ENCODE measurements around the gene CAPN10. TPM values are rescaled to one million over a fixed set of nuclear protein-coding genes. Genes with fewer than 3 reads are reported as not detected.
"Not testable (repeated sequence)": the region's sequence is repeated elsewhere in the genome, so short reads cannot be mapped to it uniquely, and the experiment has no call there.

Gene CAPN10
- total RNA-seq, 1 donor from 2014 or later: 31.2 TPM

DNA sequence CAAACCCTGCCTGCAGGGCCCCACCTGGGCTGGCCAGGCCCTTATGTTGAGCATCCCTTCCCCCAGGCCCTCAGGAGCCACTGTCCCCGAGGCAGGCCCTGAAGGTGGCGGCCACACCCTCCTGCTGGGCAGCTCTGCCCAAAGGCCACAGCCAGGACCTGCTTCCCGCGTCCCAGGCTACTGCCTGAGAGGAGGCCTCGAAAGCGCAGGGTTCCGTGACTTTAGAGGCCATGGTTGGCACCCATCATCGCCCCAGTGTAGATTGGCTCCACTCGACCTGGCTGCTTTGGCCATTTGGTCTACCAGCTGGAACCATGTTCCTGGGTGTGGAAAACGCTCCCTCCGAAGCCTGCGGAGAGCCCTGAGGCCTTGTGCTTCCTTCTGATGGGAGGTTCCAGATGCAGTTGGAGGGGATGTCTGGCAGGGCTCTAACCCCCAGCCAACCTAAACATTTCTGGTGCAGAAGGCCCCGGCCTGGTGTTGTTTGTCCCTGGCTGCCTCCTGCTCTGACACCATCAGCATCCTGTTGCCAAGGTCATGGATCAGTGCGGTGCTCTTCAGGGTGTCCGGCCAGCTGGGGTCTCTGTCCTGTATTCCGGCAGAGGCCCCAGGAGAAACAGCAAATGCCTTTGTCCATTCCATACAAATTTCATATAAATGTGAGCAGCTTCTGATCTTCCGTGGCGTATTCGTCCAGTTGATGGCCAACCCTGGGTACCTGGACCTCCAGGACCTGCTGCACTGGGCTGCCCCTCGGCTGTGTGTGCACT is 14.7 kb downstream of the CAPN10 start:
- peak in 1 of 2 donors; percentile 76 for DNase-seq (ENCODE audit: low read depth in 2 of 2)

DNA sequence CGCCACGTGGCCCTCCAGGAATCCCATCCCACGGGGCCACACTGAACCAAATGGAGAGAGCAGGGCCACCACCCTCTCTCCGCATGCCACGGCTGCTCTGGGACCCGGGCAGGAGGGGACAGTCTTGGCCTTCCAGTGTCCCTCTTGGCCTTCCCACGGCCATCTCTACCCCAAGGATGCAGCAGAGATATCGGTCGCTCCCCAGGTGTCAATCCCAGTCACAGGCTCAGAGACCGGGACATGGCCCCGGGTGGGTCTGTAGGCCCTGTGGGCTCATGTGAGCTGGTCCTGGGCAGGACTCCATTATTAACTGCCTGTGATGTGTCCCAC is 15.3 kb downstream of the CAPN10 start:
- DNase-seq (ENCODE audit: low read depth in 2 of 2): no peak

DNA sequence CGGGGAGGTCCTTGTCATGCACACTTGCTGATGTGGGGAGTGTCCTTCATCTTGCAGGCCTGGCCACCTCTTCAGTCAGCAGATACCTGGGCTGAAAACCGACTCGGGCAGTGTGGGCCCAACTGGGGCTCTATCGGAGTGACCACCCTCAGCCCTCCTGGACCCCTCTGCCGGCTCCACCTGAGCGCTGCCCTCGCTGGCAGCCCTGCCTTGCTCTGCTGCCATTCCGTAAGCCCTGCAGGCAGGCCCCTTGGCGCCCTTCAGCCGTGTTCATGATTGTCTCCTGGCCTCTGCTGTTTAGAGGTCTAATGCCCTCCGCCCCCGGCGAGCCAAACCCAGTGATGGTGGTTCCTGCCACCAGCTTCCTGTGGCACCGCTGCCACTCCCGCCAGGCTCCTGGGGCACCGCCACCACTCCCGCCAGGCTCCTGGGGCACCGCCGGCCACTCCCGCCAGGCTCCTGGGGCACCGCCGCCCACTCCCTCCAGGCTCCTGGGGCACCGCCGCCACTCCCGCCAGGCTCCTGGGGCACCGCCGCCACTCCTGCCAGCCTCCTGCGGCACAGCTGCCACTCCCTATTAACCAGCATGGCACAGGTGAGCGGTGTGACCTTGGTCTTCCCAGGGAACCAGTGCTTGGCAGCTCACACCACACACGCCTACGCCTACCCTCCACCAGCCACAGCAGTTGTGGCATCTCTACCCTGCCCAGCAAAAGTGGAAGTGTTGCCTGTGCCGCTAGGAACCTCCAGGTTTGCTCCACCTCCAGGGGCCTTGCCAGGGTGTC is 15.9 kb downstream of the CAPN10 start:
- no peak for DNase-seq (ENCODE audit: low read depth in 2 of 2)

DNA sequence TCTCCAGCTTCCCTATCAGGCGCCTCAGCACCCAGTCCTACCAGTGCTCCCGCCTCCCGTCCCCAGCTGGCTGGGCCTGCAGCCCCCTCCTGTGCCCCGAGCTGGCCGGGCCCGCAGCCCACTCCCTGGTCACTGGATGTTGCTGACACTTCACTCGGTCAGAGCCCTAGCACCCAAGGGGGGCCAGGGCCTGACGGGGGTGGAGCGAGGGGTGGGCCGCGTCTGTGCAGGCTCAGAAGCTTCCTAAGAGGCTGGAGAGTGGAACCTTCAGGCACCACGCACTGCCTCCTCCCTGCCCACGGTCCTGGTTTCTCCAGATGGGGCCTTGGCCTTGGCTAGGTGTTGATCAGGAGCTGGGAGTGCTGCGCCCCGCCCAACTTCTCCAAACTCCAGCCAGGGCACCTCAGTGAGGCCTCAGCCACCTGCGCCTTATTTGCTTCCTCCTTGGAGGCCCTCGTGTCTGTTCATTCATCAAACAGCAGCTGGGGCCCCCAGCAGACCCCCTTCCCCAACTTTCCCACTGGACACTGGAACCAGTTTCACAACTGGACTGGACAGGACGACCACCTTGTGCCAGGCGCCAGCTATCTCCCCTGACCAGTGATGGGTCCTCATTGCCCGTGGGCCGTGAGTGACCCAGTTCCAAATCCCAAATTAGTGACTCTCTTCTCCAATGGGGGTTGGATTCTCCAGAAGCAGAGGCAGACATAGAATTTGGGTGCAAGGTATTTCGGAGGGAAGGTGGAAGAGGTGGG is 16.7 kb downstream of the CAPN10 start:
- DNase-seq (ENCODE audit: low read depth in 2 of 2): no peak

- DNase-seq (ENCODE audit: low read depth in 2 of 2): no peak
These were observed 17.3 kb downstream of the CAPN10 start for GRCh38 chr2:240603846-240604245.

DNA sequence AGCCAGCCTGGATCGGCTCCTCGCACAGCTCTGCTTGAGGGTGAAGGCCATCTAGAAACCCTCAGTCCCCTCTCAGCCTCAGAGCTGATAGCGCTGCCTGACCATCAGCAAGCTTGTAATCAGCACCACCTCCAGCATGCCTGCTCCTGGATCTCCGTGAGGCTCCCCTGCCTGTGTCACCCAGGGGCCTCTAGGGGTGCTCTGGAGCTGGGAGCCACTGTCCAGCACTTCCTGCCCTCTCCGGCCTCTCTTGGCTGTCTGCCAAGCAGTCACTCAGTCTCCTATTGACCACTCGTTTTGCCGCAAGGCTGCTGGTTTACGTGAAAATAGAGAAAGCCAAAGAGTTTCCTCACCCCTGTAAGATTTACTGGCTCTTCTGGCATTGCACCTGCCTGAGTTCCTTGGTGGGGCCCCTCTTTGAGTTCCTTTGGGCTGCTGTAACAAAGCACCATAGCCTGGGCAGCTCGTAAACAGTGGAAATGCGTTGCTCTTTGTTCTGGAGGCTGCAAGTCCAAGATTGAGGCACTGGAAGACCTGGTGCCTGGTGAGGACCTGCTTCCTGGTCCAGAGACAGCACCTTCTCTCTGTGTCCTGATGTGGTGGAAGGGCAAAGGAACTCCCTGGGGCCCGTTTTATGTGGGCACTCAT is 17.9 kb downstream of the CAPN10 start:
- peak; percentile 87 to 94 for DNase-seq (ENCODE audit: low read depth in 2 of 2)

DNA sequence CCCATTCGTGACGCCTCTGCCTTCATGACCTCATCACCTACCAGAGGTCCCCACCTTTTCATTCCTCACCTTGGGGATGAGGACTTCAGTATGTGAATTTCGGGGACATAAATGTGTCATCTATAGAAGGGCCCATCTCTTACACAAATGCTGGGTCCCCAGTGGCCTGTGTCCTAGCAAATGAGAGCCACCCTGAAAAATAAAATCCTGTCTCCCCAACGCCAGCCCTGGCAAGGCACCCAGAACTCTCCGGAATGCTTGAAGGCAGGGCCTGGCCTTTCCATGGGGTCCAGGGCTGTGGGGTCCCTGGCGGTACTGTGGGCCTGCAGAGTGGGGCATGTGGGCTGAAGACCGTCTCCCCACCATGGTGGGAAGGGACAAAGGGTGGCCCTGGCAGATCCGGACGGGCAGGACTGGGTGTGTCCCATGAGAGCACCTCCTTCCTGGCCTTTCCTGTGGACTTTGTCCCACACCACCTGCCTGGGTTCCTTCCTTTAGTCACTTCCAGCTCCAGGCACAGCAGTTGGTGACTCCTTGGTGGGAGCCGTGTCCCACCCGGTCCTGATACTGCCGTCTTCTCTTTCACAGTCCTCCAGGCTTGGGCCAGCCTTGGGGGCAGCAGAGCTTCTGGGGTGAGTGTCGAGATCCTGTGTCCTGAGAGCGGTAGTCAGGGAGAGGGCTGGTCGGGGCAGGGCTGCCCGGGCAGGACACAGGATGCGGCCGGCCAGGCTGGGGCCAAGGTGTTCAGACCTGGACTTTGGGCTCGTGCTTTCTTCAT is 18.6 kb downstream of the CAPN10 start:
- DNase-seq (ENCODE audit: low read depth in 2 of 2): no peak

DNA sequence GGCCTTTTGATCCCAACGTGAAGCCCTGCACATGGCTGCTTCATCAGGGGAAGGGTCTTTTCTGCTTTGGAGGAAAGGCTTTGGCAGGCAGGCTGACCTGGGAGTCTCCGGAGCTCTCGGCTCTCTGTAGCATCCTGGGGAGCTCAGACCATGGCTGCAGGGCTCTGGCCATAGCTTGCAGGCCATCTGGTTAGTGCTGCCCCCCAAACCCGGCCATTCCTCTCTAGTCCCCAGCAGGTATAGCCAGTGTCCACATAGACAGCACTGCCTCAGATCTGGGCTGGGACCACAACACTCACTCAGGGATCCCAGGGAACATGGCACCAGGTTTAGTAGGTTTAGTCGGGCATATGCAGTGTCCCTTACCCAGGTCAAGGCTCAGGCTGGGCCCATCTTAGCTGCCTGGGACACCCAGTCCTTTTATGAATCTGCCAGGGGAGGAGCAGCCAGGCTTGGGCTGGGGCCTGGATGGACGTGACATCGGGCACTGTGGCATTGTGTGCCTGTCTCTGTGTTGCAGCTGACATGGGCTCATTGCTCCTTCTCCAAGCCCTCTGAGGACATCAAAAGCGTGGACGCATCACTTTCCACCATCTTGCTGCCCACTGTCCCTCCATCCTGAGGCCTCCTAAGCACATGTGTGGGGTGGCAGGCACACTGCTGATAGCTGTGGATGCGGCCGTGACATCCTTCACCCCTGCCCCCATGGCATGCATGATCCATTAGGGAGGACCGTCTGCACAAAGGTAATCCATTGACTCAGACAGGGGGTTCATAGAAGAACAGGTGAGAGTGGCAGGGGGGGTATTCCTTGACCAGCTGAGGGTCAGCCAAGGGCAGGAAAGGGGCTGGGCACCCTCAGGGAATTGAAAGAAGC is 19.6 kb downstream of the CAPN10 start:
- no peak for DNase-seq (ENCODE audit: low read depth in 2 of 2)

GRCh38 chr2:240611601-240612210 is 25.2 kb downstream of the CAPN10 start:
- no peak for DNase-seq (ENCODE audit: low read depth in 2 of 2)

- DNase-seq (ENCODE audit: low read depth in 2 of 2): no peak
These were observed 27.2 kb downstream of the CAPN10 start for GRCh38 chr2:240613781-240614180.

DNA sequence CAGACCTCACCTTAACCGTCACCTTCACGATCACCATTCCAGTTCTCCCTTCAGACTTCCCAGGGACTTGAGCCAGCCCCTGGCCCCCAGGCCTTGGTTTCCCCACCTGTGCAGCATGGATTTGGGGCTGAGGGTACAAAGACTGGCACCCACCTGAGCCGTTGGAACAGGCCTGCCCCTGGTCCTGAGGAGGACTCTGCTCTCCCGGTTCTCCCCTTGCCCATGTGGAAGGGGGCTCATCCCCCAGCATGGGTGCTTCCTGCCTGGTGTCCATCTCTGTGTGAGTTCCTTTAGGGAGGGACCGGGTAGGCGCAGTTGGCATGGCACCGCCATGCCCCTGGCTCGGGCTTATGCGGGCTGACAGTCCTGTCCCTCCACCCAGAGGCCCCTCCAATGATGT is 27.9 kb downstream of the CAPN10 start:
- DNase-seq (ENCODE audit: low read depth in 2 of 2): no peak

DNA sequence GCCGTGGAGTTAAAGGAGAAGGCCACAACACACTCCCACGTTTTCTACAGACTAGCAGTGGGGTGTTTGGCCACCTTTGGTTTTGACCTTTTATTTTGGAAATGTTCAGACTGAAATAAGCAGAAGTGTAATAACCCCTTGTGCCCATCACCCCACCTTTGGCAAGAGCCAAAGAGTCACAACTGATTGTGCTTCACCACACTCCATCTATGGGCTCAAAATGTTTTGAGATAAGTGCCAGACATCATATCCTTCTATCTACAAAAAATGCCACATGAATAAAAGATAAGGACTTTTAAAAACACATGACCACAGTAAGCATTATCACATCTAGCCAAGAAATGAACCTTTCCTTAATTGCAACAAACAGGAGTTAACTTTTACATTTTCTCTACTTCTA is 28.9 kb downstream of the CAPN10 start:
- no peak for DNase-seq (ENCODE audit: low read depth in 2 of 2)

GRCh38 chr2:240615820-240616547 is 29.4 kb downstream of the CAPN10 start:
- no peak for DNase-seq (ENCODE audit: low read depth in 2 of 2)

DNA sequence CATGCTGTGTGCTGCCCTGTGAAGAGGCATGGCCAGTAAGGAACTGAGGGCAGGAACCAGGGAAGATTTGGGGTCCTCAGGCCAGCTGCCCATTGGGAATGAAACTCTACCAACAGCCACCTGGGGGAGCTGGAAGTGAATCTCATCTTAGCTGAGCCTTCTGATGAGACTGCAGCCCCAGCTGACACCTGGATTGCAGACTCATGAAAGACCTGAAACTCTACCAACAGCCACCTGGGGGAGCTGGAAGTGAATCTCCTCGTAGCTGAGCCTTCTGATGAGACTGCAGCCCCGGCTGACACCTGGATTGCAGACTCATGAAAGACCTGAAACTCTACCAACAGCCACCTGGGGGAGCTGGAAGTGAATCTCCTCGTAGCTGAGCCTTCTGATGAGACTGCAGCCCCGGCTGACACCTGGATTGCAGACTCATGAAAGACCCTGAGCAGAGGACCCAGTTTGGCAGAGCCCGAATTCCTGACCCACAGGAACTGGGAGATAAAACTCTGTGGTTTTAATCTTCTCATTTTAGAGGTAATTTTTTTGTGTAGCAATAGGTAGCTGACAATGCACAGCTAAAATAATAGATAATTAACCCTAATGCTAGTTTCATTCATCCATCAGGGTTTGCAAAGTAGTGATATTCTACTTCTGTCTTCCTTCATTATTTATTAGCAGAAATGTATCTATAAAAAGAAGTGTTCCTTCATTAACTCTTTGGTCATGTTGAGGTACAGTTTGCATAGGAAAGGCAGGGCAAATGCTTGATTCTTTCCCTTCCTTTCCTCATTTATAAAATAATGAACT is 30.5 kb downstream of the CAPN10 start:
- DNase-seq (ENCODE audit: low read depth in 2 of 2): not testable (repeated sequence)

- no peak for DNase-seq (ENCODE audit: low read depth in 2 of 2)
These were observed 32.2 kb downstream of the CAPN10 start for GRCh38 chr2:240618776-240619175.

DNA sequence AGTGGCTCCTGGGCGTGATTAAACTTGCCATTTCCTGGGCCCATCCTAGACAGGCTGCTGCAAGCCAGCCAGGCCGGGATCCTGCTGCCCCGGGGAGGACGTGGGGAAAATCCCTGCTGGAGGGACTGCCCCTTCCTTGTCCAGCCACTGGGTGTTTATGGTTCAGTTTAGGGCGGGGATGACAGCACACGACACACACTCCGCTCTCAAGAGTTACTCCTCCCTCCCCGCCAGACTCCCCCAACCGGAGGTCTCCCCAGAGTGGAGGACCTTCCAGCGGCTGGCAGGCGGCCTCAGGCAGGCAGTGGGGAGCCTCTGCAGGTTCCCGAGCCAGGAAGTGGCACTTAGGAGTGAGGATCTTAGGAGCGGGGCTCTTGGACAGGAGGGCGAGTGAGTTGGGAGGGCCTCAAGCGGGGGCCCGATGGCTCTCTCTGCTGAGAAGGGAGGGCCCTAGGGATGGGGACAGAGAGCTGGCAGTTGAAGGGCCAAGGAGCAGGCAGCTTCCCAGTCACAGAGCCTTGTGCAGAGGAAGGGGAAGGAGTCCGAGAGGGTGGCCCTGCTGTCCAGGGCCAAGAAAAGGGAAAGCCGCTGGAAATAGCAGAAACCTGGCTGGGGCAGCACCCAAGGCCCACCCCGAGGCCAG is 33.1 kb downstream of the CAPN10 start:
- no peak for DNase-seq (ENCODE audit: low read depth in 2 of 2)

DNA sequence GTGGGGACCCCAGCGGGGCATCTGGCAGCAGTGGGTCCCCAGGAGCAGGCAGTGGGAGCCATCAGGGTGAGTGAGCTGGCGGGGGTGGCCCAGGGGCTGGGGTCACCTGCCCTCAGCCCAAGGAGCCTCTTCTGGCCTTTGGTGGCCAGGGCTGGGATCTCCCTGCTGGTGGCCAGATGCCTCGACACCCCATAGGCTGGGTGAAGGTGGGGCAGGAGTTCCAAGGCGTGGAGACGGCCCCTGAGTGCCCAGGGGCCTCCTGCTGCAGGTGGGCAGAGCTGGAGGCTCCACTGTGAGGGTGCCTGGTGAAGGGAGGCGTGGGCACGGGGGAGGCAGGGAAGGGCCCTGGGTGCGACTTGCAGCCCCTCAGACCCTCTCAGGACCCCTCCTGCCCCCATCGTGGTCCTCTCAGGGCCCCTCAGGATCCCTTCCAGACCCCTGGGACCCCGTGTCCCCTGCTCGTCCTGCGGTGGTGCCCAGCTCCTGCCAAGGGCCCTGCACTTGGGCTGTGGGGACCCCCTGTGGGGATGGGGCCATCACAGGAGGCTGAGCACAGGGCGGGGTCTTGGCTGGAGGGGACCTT is 33.7 kb downstream of the CAPN10 start:
- no peak for DNase-seq (ENCODE audit: low read depth in 2 of 2)
